HepG2 (cell line): ENCODE results near the gene SPATA13. TPM values are rescaled to one million over a fixed set of nuclear protein-coding genes. Genes with fewer than 3 reads are reported as not detected.

ENCODE experiments used
- ATAC-seq: fragments of 200-7000 bp; cut with Tn5 transposase; 3 replicates; pipeline ENCODE4 v1.9.1; 2020; ENCODE audit warnings: mild to moderate bottlenecking, moderate library complexity
- BruUV-seq: library from RNA; stranded (reverse); fragments of 400-500 nt; replicated peaks from 2 replicates; lab custom pipeline; 2021; lab: Mats Ljungman, UMichigan
- CTCF ChIA-PET: fragments of 300-600 bp; formaldehyde crosslinking; extraction: SDS; loops from one replicate; lab custom pipeline; 2021; ENCODE audit warnings: low total read pairs, inconsistent platforms, low intra/inter-chr PET ratio; lab: Yijun Ruan, JAX
- POLR2A ChIA-PET: fragments of 350-600 bp; sonication (Branson Sonifier 250); formaldehyde crosslinking; loops from one replicate; lab custom pipeline; 2020; ENCODE audit warnings: antibody characterized with exemption, inconsistent platforms; lab: Yijun Ruan, JAX
- DNase-seq: peaks from one replicate; pipeline ENCODE4 v3.0.0-alpha.2; 2015; ENCODE audit warnings: low spot score
- FAIRE-seq: peaks from 3 replicates; lab custom pipeline; 2011; peaks lifted over from hg19 to GRCh38; lab: Jason Lieb, UNC
- H2AFZ ChIP-seq: one replicate; pipeline ENCODE4 v1.6.1; 2011; ENCODE audit warnings: low read length, inconsistent platforms
- H3K27ac ChIP-seq: fragments of 300-600 bp; 3 replicates; pipeline ENCODE4 v1.8.0; 2011; ENCODE audit warnings: mixed run types, mild to moderate bottlenecking, mixed read lengths, low read length, inconsistent platforms; ENCODE audit not compliant: insufficient read depth; ENCODE audit errors: extremely low read length
- H3K27me3 ChIP-seq, 2 experiments: fragments of 200-600 bp in 1 of 2; 2 replicates in 1 of 2; 3 replicates in 1 of 2; pipeline versions ENCODE4 v1.6.0 to v1.8.0; 2011; ENCODE audit warnings: low read length in 2 of 2, mild to moderate bottlenecking in 2 of 2, moderate library complexity in 2 of 2, inconsistent platforms in 1 of 2; ENCODE audit not compliant: insufficient read depth in 2 of 2, control insufficient read depth in 1 of 2
- H3K36me3 ChIP-seq, 2 experiments: fragments of 200-600 bp in 1 of 2; replicated peaks in 1 of 2; 2 replicates in 1 of 2; 3 replicates in 1 of 2; pipeline versions ENCODE4 v1.5.1 to v1.8.0; 2011; ENCODE audit warnings: low read length in 2 of 2, inconsistent platforms in 1 of 2; ENCODE audit not compliant: insufficient read depth in 2 of 2, control insufficient read depth in 1 of 2
- H3K4me1 ChIP-seq: 2 replicates; pipeline ENCODE4 v1.5.1; 2012; ENCODE audit warnings: low read length, inconsistent platforms; ENCODE audit not compliant: insufficient read depth
- H3K4me2 ChIP-seq: 2 replicates; pipeline ENCODE4 v1.6.0; 2011; ENCODE audit warnings: low read depth, low read length, inconsistent platforms
- H3K4me3 ChIP-seq, 3 experiments: fragments of 200-600 bp in 1 of 3; sonication (generic), shearing (Covaris generic) in 1 of 3; replicated peaks in 1 of 3; 2 replicates each; pipeline ENCODE4 v1.5.1; 2011 to 2016; ENCODE audit warnings: low read length in 3 of 3, inconsistent platforms in 2 of 3, low read depth in 2 of 3, mild to moderate bottlenecking in 2 of 3, control low read depth in 1 of 3, mixed read lengths in 1 of 3; ENCODE audit not compliant: insufficient read depth in 1 of 3
- H3K79me2 ChIP-seq: one replicate; pipeline ENCODE4 v1.6.1; 2011; ENCODE audit warnings: low read length, inconsistent platforms; ENCODE audit not compliant: insufficient read depth
- H3K9ac ChIP-seq: 2 replicates; pipeline ENCODE4 v1.6.0; 2011; ENCODE audit warnings: mild to moderate bottlenecking, low read depth, low read length, inconsistent platforms; ENCODE audit not compliant: insufficient read depth
- H3K9me3 ChIP-seq: 2 replicates; pipeline ENCODE4 v1.5.1; 2012; ENCODE audit warnings: mild to moderate bottlenecking, low read length
- H4K20me1 ChIP-seq: 2 replicates; pipeline ENCODE4 v1.6.0; 2011; ENCODE audit warnings: inconsistent platforms, mild to moderate bottlenecking, low read length, moderate library complexity; ENCODE audit not compliant: insufficient read depth
- JUND ChIP-seq: sonication (generic); formaldehyde crosslinking; IDR thresholded peaks from 2 replicates; pipeline ENCODE4 v1.8.0; 2022; ENCODE audit warnings: mild to moderate bottlenecking, missing genetic modification reagents
- POGK ChIP-seq: sonication (generic); formaldehyde crosslinking; conservative IDR thresholded peaks from 2 replicates; pipeline ENCODE4 v1.8.0; 2022; ENCODE audit warnings: mild to moderate bottlenecking, moderate library complexity, missing genetic modification reagents
- RFX3 ChIP-seq: IDR thresholded peaks from 2 replicates; pipeline ENCODE4 v1.6.1; 2016; ENCODE audit warnings: missing biosample characterization, missing genetic modification reagents
- RXRA ChIP-seq: sonication (generic); formaldehyde crosslinking; IDR thresholded peaks from 2 replicates; pipeline ENCODE4 v1.5.1; 2020; ENCODE audit warnings: missing genetic modification reagents
- SRSF1 ChIP-seq: fragments of 200-400 bp; formaldehyde crosslinking; optimal IDR thresholded peaks from 2 replicates; pipeline ENCODE3; 2017; ENCODE audit warnings: mild to moderate bottlenecking, low read depth, low read length, moderate library complexity
- YEATS2 ChIP-seq: sonication (generic); formaldehyde crosslinking; IDR thresholded peaks from 2 replicates; pipeline ENCODE4 v1.4.0; 2020; ENCODE audit warnings: missing genetic modification reagents, borderline replicate concordance
- ZBTB21 ChIP-seq: sonication (generic); formaldehyde crosslinking; IDR thresholded peaks from 2 replicates; pipeline ENCODE4 v1.4.0; 2020; ENCODE audit warnings: missing genetic modification reagents
- WGBS: methylation state at CpG from one replicate; pipeline ENCODE4 v1.1.6; 2017; ENCODE audit warnings: low lambda C conversion rate; 5-methylcytosine and 5-hydroxymethylcytosine counted together
- in situ Hi-C: cut with HindIII; loops from 2 replicates; pipeline ENCODE4 v1.10.0; 2017; ENCODE audit warnings: low pct_unique_long_range_greater_than_20kb; ENCODE audit not compliant: extremely low pct_ligation_motif_present
- intact Hi-C: fragments of 100-400 bp; cut with micrococcal nuclease; formaldehyde crosslinking; loops from one replicate; pipeline ENCODE4 v1.10.0; 2022; ENCODE audit not compliant: unreplicated experiment
- polyA plus RNA-seq, 8 experiments: library from polyadenylated mRNA; depleted of rRNA in 3 of 8; stranded (reverse) in 7 of 8; unstranded in 1 of 8; fragments of >200 nt; fragmentation: Illumina TruSeq in 4 of 8; extraction: Trizol in 4 of 8; gene quantifications; 2 replicates each; pipeline versions ENCODE4 v1.2.1 to v1.2.3, GENCODE V29; 2011 to 2016; ENCODE audit warnings: low read depth in 4 of 8, missing spikeins in 1 of 8, mixed read lengths in 1 of 8; ENCODE audit not compliant: insufficient read depth in 1 of 8
- total RNA-seq, 5 experiments: library from RNA; depleted of rRNA; stranded (reverse); fragments of >200 nt; fragmentation: Illumina TruSeq; extraction: Trizol; gene quantifications; 2 replicates each; pipeline ENCODE4 v1.2.3, GENCODE V29; 2016; ENCODE audit warnings: low read depth in 1 of 5

SPATA13 gene
- total and polyA plus RNA-seq, 2 of the 13 experiments (the other 11 are each of a cell fraction or from before 2014, with no cell fraction given), result 11.3 to 14.2 TPM

DNA sequence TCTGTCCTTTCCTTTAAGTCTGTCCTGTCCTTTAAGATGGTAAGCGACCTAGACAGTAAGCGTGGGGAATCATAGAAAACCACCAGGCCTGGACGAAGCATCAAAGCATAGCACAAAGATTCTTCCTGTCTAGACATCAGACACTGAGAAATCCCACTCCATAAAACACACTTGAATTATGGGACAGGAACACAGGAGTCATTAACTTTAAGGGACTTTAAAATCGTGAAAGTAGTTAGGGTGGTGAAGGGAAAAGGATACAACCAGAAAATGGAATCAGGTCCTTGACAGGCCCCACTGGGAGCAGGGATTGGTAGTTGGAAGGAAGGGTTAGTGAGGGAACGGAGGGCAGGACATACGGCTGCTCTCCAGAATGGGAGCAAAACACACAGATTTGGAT is 117.2 kb downstream of the SPATA13 start:
- ChIA-PET POLR2A (no interaction called here), CTCF (no interaction called here)
- WGBS, result 95% methylated on average over 6 of the region's 6 CpGs
- H3K9me3 ChIP-seq, result no peaks in the 10 kb centered on the region
- no TSS peak for BruUV-seq
- no peak overlapping the region for H3K4me2 ChIP-seq
- TF ChIP-seq POGK (CRISPR knock-in tag), result no peak
- no peak for TF ChIP-seq RXRA (CRISPR knock-in tag)
- TF ChIP-seq ZBTB21 (CRISPR knock-in tag), result no peak
- TF ChIP-seq YEATS2 (CRISPR knock-in tag), result no peak
- TF ChIP-seq RFX3 (CRISPR knock-in tag), result no peak
- no peak for TF ChIP-seq SRSF1
- TF ChIP-seq JUND (CRISPR knock-in tag), result no peak
- DNase-seq (no peak), FAIRE-seq (no peak), ATAC-seq (no peak)
- H4K20me1 ChIP-seq, result peaks cover 2% of the 10 kb centered on the region; the same call in 1 of the 2 replicates
- no peak overlapping the region for H3K4me3 ChIP-seq
- H2AFZ ChIP-seq, result no peak overlapping the region
- H3K27me3 ChIP-seq, result no peaks in the 10 kb centered on the region
- intact Hi-C loops, result no loop called here
- peaks cover under 1 to 9% of the 10 kb centered on the region in 2 experiments; a peak in 3 of 5 replicates for H3K36me3 ChIP-seq
- H3K9ac ChIP-seq, result no peak overlapping the region
- peaks cover 4% of the 10 kb centered on the region for H3K4me1 ChIP-seq
- H3K79me2 ChIP-seq, result peaks cover 2% of the 10 kb centered on the region
- in situ Hi-C loops, result no loop called here
- no peak overlapping the region for H3K27ac ChIP-seq
